ENCODE results near the gene NMBR. TPM values are rescaled to one million over a fixed set of nuclear protein-coding genes. Genes with fewer than 3 reads are reported as not detected.

Gene NMBR
- total RNA-seq, 1 experiment from 2014 or later: not detected

GRCh38 chr6:142167486-142167885 is 20.6 kb upstream of the NMBR start:
- WGBS (ENCODE audit: extremely low coverage, insufficient read length, low lambda C conversion rate): no CpG with 5 or more reads among the region's 2 CpGs
- no peak for DNase-seq
- no peak overlapping the region for H2BK120ac ChIP-seq (ENCODE audit: low read depth, low read length, poor library complexity, severe bottlenecking)
- no peak overlapping the region for H4K91ac ChIP-seq (ENCODE audit: insufficient read length, low read depth, low read length)
- Mint-ChIP-seq H3K4me3 (no peak overlapping the region), H3K4me1 (peaks cover 4 to 8% of the 10 kb centered on the region in 2 experiments), H3K27ac (no peak overlapping the region), H3K9me3 (no peaks in the 10 kb centered on the region), H3K36me3 (ENCODE audit: insufficient read depth in 1 of 3, low read depth in 3 of 3) (peaks cover 2 to 36% (median 22%) of the 10 kb centered on the region in 3 experiments; a peak in 6 of 7 replicates), H3K27me3 (ENCODE audit: low read depth) (no peaks in the 10 kb centered on the region)
- H3K14ac ChIP-seq (ENCODE audit: insufficient read depth, low read length): no peak overlapping the region
- no peaks in the 10 kb centered on the region for H4K20me1 ChIP-seq (ENCODE audit: control insufficient read depth, insufficient read depth, insufficient read length)
- H3K4me2 ChIP-seq (ENCODE audit: insufficient read depth, insufficient read length, low read length): no peak overlapping the region
- no peak overlapping the region for H3K4ac ChIP-seq (ENCODE audit: low read depth, low read length)
- H2AFZ ChIP-seq (ENCODE audit: low read length): no peak overlapping the region
- H3K23ac ChIP-seq (ENCODE audit: insufficient read length, low read depth, low read length): no peak overlapping the region
- no peak overlapping the region for H4K5ac ChIP-seq (ENCODE audit: insufficient read length, low read depth, low read length)
- no peak overlapping the region for H3T11ph ChIP-seq (ENCODE audit: low read length)
- no peak overlapping the region for H2BK12ac ChIP-seq (ENCODE audit: insufficient read length, low read depth, low read length)
- no peak overlapping the region for H2BK20ac ChIP-seq (ENCODE audit: low read depth, low read length, poor library complexity, severe bottlenecking)
- no peaks in the 10 kb centered on the region for H3K79me1 ChIP-seq (ENCODE audit: insufficient read depth, low read depth, low read length, poor library complexity, severe bottlenecking)
- no peaks in the 10 kb centered on the region for H3K27me3 ChIP-seq (ENCODE audit: insufficient read depth, low read length)
- H3K9ac ChIP-seq (ENCODE audit: extremely low read depth, insufficient read length, low read length): no peak overlapping the region
- H2BK5ac ChIP-seq (ENCODE audit: insufficient read length, low read length): no peak overlapping the region
- no peaks in the 10 kb centered on the region for H3K9me3 ChIP-seq (ENCODE audit: control insufficient read depth, low read depth, low read length)
- H2AK5ac ChIP-seq (ENCODE audit: insufficient read length, low read length): no peak overlapping the region
- peaks cover 2% of the 10 kb centered on the region; the same call in 1 of the 2 replicates for H3K79me2 ChIP-seq (ENCODE audit: insufficient read depth, low read length)
- no peak for TF ChIP-seq CTCF (conservative IDR thresholded peaks at IDR 0.05)
- H3K4me1 ChIP-seq (ENCODE audit: insufficient read depth, low read length): no peaks in the 10 kb centered on the region
- H4K8ac ChIP-seq (replicated peaks; ENCODE audit: insufficient read length, low read depth, low read length): no peak overlapping the region
- no peak overlapping the region for H3K18ac ChIP-seq (ENCODE audit: insufficient read length, low read depth, low read length)
- no peaks in the 10 kb centered on the region for H3K23me2 ChIP-seq (ENCODE audit: insufficient read length, low read depth, low read length, poor library complexity, severe bottlenecking)
- no peak overlapping the region for H3K56ac ChIP-seq (ENCODE audit: insufficient read length, low read depth, low read length)
- H3K27ac ChIP-seq (ENCODE audit: insufficient read length, low read depth, low read length): no peak overlapping the region
- no peak overlapping the region for H2BK15ac ChIP-seq (ENCODE audit: low read depth, low read length)

All from H9 (cell line).